ENCODE results near the gene RFPL1. TPM values are rescaled to one million over a fixed set of nuclear protein-coding genes. Genes with fewer than 3 reads are reported as not detected.
A peak's percentile ranks its signal among the peaks of the same experiment; 100 is the strongest.

Gene RFPL1
- total RNA-seq, 1 donor, result not detected

GRCh38 chr22:29443452-29443851 is 5.1 kb downstream of the RFPL1 start:
- DNase-seq (ENCODE audit: low read depth), result peak; percentile 28
- no peak for TF ChIP-seq CTCF (IDR thresholded peaks at IDR 0.05; ENCODE audit: insufficient read depth, low read length)
- no peak overlapping the region for H3K4me3 ChIP-seq (ENCODE audit: low read depth, low read length)

GRCh38 chr22:29443861-29444792 is 5.7 kb downstream of the RFPL1 start:
- TF ChIP-seq CTCF (IDR thresholded peaks at IDR 0.05; ENCODE audit: insufficient read depth, low read length), result no peak

GRCh38 chr22:29445508-29445907 is 7.1 kb downstream of the RFPL1 start:
- no peak overlapping the region for H3K4me3 ChIP-seq (ENCODE audit: low read depth, low read length)
- TF ChIP-seq CTCF (IDR thresholded peaks at IDR 0.05; ENCODE audit: insufficient read depth, low read length), result no peak
- no peak for DNase-seq (ENCODE audit: low read depth)

More at GRCh38 chr22:29443861-29444792, 5.7 kb downstream of the RFPL1 start:
- no peak for DNase-seq (ENCODE audit: low read depth)
- no peak overlapping the region for H3K4me3 ChIP-seq (ENCODE audit: low read depth, low read length)

- TF ChIP-seq CTCF (IDR thresholded peaks at IDR 0.05; ENCODE audit: insufficient read depth, low read length), result no peak
- H3K4me3 ChIP-seq (ENCODE audit: low read depth, low read length), result no peak overlapping the region
Observed at GRCh38 chr22:29447906-29448305, 9.5 kb downstream of the RFPL1 start.

GRCh38 chr22:29449296-29449875 is 11.0 kb downstream of the RFPL1 start:
- TF ChIP-seq CTCF (IDR thresholded peaks at IDR 0.05; ENCODE audit: insufficient read depth, low read length), result no peak
- H3K4me3 ChIP-seq (ENCODE audit: low read depth, low read length), result no peak overlapping the region
- DNase-seq (ENCODE audit: low read depth), result no peak

More at GRCh38 chr22:29447906-29448305, 9.5 kb downstream of the RFPL1 start:
- no peak for DNase-seq (ENCODE audit: low read depth)

- TF ChIP-seq CTCF (IDR thresholded peaks at IDR 0.05; ENCODE audit: insufficient read depth, low read length), result no peak
- H3K4me3 ChIP-seq (ENCODE audit: low read depth, low read length), result no peak overlapping the region
- DNase-seq (ENCODE audit: low read depth), result no peak
Observed at GRCh38 chr22:29450222-29450621, 11.8 kb downstream of the RFPL1 start.

Data from fibroblast of the aortic adventitia (primary cell).